ENCODE results near the gene PLEKHO2.
A peak's percentile ranks its signal among the peaks of the same experiment; 100 is the strongest.

The PLEKHO2 gene

GRCh38 chr15:64865998-64866520, 24.3 kb downstream of the PLEKHO2 start:
- Histone ChIP-seq H3K4me1 (ENCODE audit: insufficient read depth, low read length) (peaks cover 13% of the 10 kb centered on the region), H3K4me3 (ENCODE audit: low read length) (no peak overlapping the region), H3K9me3 (ENCODE audit: low read length) (no peaks in the 10 kb centered on the region), H3K27me3 (ENCODE audit: insufficient read depth, low read length) (no peaks in the 10 kb centered on the region), H3K36me3 (ENCODE audit: insufficient read depth, low read length) (peaks cover 3% of the 10 kb centered on the region), H2AFZ (ENCODE audit: low read depth, low read length) (no peak overlapping the region)

- peaks cover 3% of the 10 kb centered on the region for H3K36me3 ChIP-seq (ENCODE audit: insufficient read depth, low read length)
- H3K4me3 ChIP-seq (ENCODE audit: low read length) = no peak overlapping the region
- H3K27me3 ChIP-seq (ENCODE audit: insufficient read depth, low read length) = no peaks in the 10 kb centered on the region
- peaks cover 13% of the 10 kb centered on the region for H3K4me1 ChIP-seq (ENCODE audit: insufficient read depth, low read length)
- no peaks in the 10 kb centered on the region for H3K9me3 ChIP-seq (ENCODE audit: low read length)
- H2AFZ ChIP-seq (ENCODE audit: low read depth, low read length) = no peak overlapping the region
These were observed 27.8 kb downstream of the PLEKHO2 start for GRCh38 chr15:64869501-64869900.

- H3K9me3 ChIP-seq (ENCODE audit: low read length) = no peaks in the 10 kb centered on the region
- peaks cover under 1% of the 10 kb centered on the region for H3K36me3 ChIP-seq (ENCODE audit: insufficient read depth, low read length)
- peaks cover 13% of the 10 kb centered on the region for H3K4me1 ChIP-seq (ENCODE audit: insufficient read depth, low read length)
- no peak overlapping the region for H2AFZ ChIP-seq (ENCODE audit: low read depth, low read length)
- H3K27me3 ChIP-seq (ENCODE audit: insufficient read depth, low read length) = no peaks in the 10 kb centered on the region
- H3K4me3 ChIP-seq (ENCODE audit: low read length) = no peak overlapping the region
These were observed 28.6 kb downstream of the PLEKHO2 start for GRCh38 chr15:64870353-64870752.

- Histone ChIP-seq H2AFZ (ENCODE audit: low read depth, low read length) (no peak overlapping the region), H3K4me1 (ENCODE audit: insufficient read depth, low read length) (no peaks in the 10 kb centered on the region), H3K27me3 (ENCODE audit: insufficient read depth, low read length) (no peaks in the 10 kb centered on the region), H3K36me3 (ENCODE audit: insufficient read depth, low read length) (no peaks in the 10 kb centered on the region), H3K9me3 (ENCODE audit: low read length) (no peaks in the 10 kb centered on the region), H3K4me3 (ENCODE audit: low read length) (no peak overlapping the region)
These were observed 34.0 kb downstream of the PLEKHO2 start for GRCh38 chr15:64875641-64876223.

GRCh38 chr15:64877435-64877834, 35.7 kb downstream of the PLEKHO2 start:
- Histone ChIP-seq H3K36me3 (ENCODE audit: insufficient read depth, low read length) (no peaks in the 10 kb centered on the region), H3K4me1 (ENCODE audit: insufficient read depth, low read length) (no peaks in the 10 kb centered on the region), H2AFZ (ENCODE audit: low read depth, low read length) (no peak overlapping the region), H3K27me3 (ENCODE audit: insufficient read depth, low read length) (no peaks in the 10 kb centered on the region), H3K9me3 (ENCODE audit: low read length) (no peaks in the 10 kb centered on the region), H3K4me3 (ENCODE audit: low read length) (no peak overlapping the region)

GRCh38 chr15:64878705-64879104, 37.0 kb downstream of the PLEKHO2 start:
- Histone ChIP-seq H3K27me3 (ENCODE audit: insufficient read depth, low read length) (no peaks in the 10 kb centered on the region), H2AFZ (ENCODE audit: low read depth, low read length) (no peak overlapping the region), H3K9me3 (ENCODE audit: low read length) (no peaks in the 10 kb centered on the region), H3K4me3 (ENCODE audit: low read length) (no peak overlapping the region), H3K4me1 (ENCODE audit: insufficient read depth, low read length) (peaks cover 2% of the 10 kb centered on the region), H3K36me3 (ENCODE audit: insufficient read depth, low read length) (no peaks in the 10 kb centered on the region)

GRCh38 chr15:64883100-64883581, 41.4 kb downstream of the PLEKHO2 start:
- Histone ChIP-seq H3K4me1 (ENCODE audit: insufficient read depth, low read length) (peaks cover 3% of the 10 kb centered on the region), H3K27me3 (ENCODE audit: insufficient read depth, low read length) (no peaks in the 10 kb centered on the region), H3K4me3 (ENCODE audit: low read length) (no peak overlapping the region)

GRCh38 chr15:64883997-64884511, 42.3 kb downstream of the PLEKHO2 start:
- no peak overlapping the region for H3K4me3 ChIP-seq (ENCODE audit: low read length)
- no peaks in the 10 kb centered on the region for H3K36me3 ChIP-seq (ENCODE audit: insufficient read depth, low read length)
- no peak overlapping the region for H2AFZ ChIP-seq (ENCODE audit: low read depth, low read length)
- peaks cover 3% of the 10 kb centered on the region for H3K4me1 ChIP-seq (ENCODE audit: insufficient read depth, low read length)
- no peaks in the 10 kb centered on the region for H3K27me3 ChIP-seq (ENCODE audit: insufficient read depth, low read length)
- H3K9me3 ChIP-seq (ENCODE audit: low read length) = no peaks in the 10 kb centered on the region

More at GRCh38 chr15:64883100-64883581, 41.4 kb downstream of the PLEKHO2 start:
- H3K9me3 ChIP-seq (ENCODE audit: low read length) = no peaks in the 10 kb centered on the region
- no peak overlapping the region for H2AFZ ChIP-seq (ENCODE audit: low read depth, low read length)
- H3K36me3 ChIP-seq (ENCODE audit: insufficient read depth, low read length) = no peaks in the 10 kb centered on the region

- Histone ChIP-seq H3K9me3 (ENCODE audit: low read length) (no peaks in the 10 kb centered on the region), H2AFZ (ENCODE audit: low read depth, low read length) (no peak overlapping the region), H3K36me3 (ENCODE audit: insufficient read depth, low read length) (no peaks in the 10 kb centered on the region), H3K4me1 (ENCODE audit: insufficient read depth, low read length) (peaks cover 3% of the 10 kb centered on the region), H3K27me3 (ENCODE audit: insufficient read depth, low read length) (no peaks in the 10 kb centered on the region), H3K4me3 (ENCODE audit: low read length) (no peak overlapping the region)
These were observed 43.0 kb downstream of the PLEKHO2 start for GRCh38 chr15:64884679-64885078.

- Histone ChIP-seq H3K36me3 (ENCODE audit: insufficient read depth, low read length) (no peaks in the 10 kb centered on the region), H3K9me3 (ENCODE audit: low read length) (no peaks in the 10 kb centered on the region), H3K27me3 (ENCODE audit: insufficient read depth, low read length) (no peaks in the 10 kb centered on the region), H3K4me1 (ENCODE audit: insufficient read depth, low read length) (peaks cover 3% of the 10 kb centered on the region), H3K4me3 (ENCODE audit: low read length) (no peak overlapping the region), H2AFZ (ENCODE audit: low read depth, low read length) (no peak overlapping the region)
These were observed 46.6 kb downstream of the PLEKHO2 start for GRCh38 chr15:64888336-64888735.

GRCh38 chr15:64891561-64891960, 49.8 kb downstream of the PLEKHO2 start:
- H3K36me3 ChIP-seq (ENCODE audit: insufficient read depth, low read length) = no peaks in the 10 kb centered on the region

GRCh38 chr15:64892847-64893403, 51.2 kb downstream of the PLEKHO2 start:
- H3K27me3 ChIP-seq (ENCODE audit: insufficient read depth, low read length) = no peaks in the 10 kb centered on the region
- H3K36me3 ChIP-seq (ENCODE audit: insufficient read depth, low read length) = no peaks in the 10 kb centered on the region
- H2AFZ ChIP-seq (ENCODE audit: low read depth, low read length) = no peak overlapping the region

More at GRCh38 chr15:64891561-64891960, 49.8 kb downstream of the PLEKHO2 start:
- H2AFZ ChIP-seq (ENCODE audit: low read depth, low read length) = no peak overlapping the region
- H3K27me3 ChIP-seq (ENCODE audit: insufficient read depth, low read length) = no peaks in the 10 kb centered on the region
- H3K4me3 ChIP-seq (ENCODE audit: low read length) = no peak overlapping the region
- H3K4me1 ChIP-seq (ENCODE audit: insufficient read depth, low read length) = peaks cover 7% of the 10 kb centered on the region
- no peaks in the 10 kb centered on the region for H3K9me3 ChIP-seq (ENCODE audit: low read length)

GRCh38 chr15:64893481-64894394, 52.0 kb downstream of the PLEKHO2 start:
- peak overlapping the region; percentile 32 for H2AFZ ChIP-seq (ENCODE audit: low read depth, low read length)
- no peaks in the 10 kb centered on the region for H3K27me3 ChIP-seq (ENCODE audit: insufficient read depth, low read length)
- H3K36me3 ChIP-seq (ENCODE audit: insufficient read depth, low read length) = no peaks in the 10 kb centered on the region
- H3K4me1 ChIP-seq (ENCODE audit: insufficient read depth, low read length) = peaks cover 7% of the 10 kb centered on the region
- H3K4me3 ChIP-seq (ENCODE audit: low read length) = no peak overlapping the region
- H3K9me3 ChIP-seq (ENCODE audit: low read length) = no peaks in the 10 kb centered on the region

More at GRCh38 chr15:64892847-64893403, 51.2 kb downstream of the PLEKHO2 start:
- Histone ChIP-seq H3K4me1 (ENCODE audit: insufficient read depth, low read length) (peaks cover 7% of the 10 kb centered on the region), H3K9me3 (ENCODE audit: low read length) (no peaks in the 10 kb centered on the region), H3K4me3 (ENCODE audit: low read length) (no peak overlapping the region)

All from neuron (in vitro differentiated cells).